Stimulated activated CD4-positive, alpha-beta T cell treated with anti-CD3 and anti-CD28 coated beads, Interleukin-4, amount 100 ng/mL, for 1 hour (primary cell): ENCODE data around the gene FGFRL1.
"Not testable (repeated sequence)": the region's sequence is repeated elsewhere in the genome, so short reads cannot be mapped to it uniquely, and the experiment has no call there.

ENCODE experiments used
- DNase-seq: peaks from one replicate; pipeline ENCODE4 v3.0.0-alpha.2; 2020

FGFRL1 gene

DNA sequence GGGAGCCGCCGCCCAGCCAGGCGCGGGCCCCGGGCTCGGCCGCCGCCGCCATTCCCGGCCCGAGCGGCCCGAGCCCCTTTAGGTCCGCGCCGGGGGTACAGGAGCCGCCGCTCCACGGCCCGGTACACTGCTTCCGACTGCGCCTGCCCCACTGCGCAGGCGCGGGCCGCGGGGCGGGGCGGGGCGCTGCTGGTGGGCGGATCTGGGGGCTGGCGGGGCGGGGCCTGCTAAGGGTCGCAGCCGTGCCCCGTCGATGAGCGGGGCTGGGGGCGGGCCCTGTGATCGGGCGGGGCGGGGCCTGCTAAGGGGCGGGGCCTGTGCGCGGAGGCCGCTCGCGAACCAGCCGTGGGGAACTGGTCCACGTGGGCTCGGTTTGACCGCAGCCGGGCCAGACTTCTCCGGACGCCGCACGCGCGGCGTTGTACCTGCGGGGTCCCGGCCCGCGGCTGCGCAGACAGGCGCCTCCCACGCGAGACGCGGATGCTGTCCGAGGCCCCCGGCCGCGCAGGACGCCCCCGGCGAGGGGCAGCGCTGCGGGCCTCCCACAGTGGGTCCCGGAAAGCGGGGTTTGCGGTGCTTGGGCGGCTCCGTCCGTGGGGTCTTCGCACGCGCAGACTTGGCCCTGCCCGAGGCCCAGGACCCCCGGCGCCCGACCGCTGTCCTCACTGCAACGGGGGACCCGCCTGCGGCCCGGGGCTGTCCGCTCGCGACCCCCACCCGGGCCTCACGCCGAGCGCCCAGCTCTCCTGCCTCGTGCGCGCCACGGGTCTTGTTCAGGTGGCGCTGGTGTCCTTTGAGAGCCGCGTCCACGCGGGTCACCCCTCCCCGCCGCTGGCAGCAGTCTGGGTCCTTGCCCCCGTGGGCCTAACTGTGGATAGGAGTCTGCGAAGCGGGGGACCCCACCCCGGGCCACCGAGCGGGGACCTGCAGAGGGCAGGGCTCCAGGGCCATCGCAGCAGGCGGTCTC is 37.7 kb upstream of the FGFRL1 start, which contains the start of gene DGKQ:
Gene DGKQ, minus strand, starts transcription at position 139 of the 967 bp plus-strand sequence. Its CDS starts 87 bp downstream, at position 52.
- peak; percentile 87 for DNase-seq

DNA sequence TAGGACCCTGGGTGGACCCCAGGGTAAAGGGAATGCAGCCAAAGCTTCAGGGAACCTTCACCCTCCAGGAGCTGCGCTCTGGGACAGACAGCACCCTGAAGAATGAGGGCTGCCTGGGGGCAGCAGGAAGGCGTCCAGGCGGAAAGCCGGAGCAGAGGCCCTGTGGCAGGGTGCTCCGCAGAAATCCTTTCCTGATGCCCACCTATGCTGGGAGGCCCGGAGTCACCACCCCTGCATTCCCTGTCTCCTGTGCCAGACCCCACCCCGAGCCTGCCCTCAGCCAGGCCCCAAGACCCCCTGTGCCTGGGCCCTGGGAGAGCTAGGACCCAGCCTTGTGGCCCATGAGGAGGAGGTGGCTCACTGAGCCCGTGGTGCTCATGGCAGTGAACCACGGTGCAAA is 36.8 kb upstream of the FGFRL1 start:
- DNase-seq = no peak

DNA sequence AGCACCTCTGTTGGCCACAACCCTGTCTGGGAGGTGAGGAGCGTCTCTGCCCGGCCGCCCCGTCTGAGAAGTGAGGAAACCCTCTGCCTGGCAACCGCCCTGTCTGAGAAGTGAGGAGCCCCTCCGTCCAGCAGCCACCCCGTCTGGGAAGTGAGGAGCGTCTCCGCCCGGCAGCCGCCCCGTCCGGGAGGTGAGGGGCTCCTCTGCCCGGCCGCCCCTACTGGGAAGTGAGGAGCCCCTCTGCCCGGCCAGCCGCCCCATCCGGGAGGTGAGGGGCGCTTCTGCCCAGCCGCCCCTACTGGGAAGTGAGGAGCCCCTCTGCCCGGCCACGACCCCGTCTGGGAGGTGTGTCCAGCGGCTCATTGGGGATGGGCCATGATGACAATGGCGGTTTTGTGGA is 35.4 kb upstream of the FGFRL1 start:
- DNase-seq = not testable (repeated sequence)

- no peak for DNase-seq
Measured at GRCh38 chr4:978957-979701, 32.3 kb upstream of the FGFRL1 start.

- DNase-seq = no peak
Measured at GRCh38 chr4:982291-982690, 29.1 kb upstream of the FGFRL1 start.

- no peak for DNase-seq
Measured at GRCh38 chr4:982814-983213, 28.6 kb upstream of the FGFRL1 start.

- DNase-seq = no peak
Measured at GRCh38 chr4:984336-985054, 26.9 kb upstream of the FGFRL1 start.

DNA sequence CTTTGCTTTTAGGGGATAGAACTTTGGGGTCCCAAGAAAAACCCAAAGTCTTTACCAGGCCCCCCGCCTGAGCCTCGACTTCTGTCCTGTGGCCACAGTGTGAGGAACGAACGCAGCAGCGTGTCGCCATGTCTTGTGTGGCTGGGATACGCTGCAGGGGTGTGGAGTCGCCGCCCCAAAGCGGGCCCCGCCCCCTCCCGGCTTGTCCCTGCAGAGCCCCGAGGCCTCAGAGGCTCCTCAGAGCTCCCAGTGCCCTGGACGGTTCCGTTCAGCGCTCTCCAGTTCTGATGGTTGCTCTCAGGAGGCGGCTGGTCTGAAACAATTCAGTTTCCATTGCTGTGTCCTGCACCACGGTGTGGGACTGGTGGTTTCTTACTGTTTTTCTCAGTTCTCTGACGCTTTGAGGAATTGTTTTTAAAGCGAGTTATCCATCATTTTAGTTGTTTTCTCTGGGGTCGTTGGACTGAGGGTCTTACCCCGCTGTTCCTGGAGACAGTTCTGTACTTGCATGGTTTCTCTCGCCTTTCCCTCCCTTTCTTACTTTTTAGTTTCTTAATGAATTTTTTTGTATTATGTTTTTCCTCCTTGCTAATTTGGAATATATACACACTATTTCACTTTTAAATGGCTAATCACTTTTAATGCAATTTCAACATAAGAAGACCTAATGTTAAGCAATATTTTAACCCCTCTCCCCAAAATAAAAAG is 26.1 kb upstream of the FGFRL1 start:
- DNase-seq = peak; percentile 81

DNA sequence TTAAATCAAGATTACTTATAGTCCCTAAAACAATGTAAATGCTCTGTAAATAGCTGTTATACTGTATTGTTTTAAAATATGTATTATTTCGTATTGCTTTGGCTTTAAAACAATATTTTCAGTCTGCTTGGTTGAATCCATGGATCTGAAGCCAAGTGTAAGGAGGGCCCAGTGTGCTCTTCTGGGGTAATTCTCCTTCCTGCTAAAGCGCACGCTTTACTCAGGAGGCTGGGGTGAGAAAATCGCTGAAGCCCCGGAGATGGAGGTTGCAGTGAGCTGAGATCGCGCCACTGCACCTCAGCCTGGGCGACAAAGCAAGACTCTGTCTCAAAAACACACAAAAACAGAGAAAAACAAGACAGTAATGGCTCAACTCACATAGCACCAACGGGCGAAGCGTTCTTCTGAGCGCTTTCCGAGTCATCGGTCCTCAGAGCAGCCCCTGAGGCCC is 25.0 kb upstream of the FGFRL1 start:
- DNase-seq = no peak

- peak; percentile 85 for DNase-seq
Measured at GRCh38 chr4:986879-987623, 24.4 kb upstream of the FGFRL1 start, which contains the start of gene IDUA. IDUA (plus strand) TSS chr4:987044; CDS start chr4:987085, 41 bp downstream.

DNA sequence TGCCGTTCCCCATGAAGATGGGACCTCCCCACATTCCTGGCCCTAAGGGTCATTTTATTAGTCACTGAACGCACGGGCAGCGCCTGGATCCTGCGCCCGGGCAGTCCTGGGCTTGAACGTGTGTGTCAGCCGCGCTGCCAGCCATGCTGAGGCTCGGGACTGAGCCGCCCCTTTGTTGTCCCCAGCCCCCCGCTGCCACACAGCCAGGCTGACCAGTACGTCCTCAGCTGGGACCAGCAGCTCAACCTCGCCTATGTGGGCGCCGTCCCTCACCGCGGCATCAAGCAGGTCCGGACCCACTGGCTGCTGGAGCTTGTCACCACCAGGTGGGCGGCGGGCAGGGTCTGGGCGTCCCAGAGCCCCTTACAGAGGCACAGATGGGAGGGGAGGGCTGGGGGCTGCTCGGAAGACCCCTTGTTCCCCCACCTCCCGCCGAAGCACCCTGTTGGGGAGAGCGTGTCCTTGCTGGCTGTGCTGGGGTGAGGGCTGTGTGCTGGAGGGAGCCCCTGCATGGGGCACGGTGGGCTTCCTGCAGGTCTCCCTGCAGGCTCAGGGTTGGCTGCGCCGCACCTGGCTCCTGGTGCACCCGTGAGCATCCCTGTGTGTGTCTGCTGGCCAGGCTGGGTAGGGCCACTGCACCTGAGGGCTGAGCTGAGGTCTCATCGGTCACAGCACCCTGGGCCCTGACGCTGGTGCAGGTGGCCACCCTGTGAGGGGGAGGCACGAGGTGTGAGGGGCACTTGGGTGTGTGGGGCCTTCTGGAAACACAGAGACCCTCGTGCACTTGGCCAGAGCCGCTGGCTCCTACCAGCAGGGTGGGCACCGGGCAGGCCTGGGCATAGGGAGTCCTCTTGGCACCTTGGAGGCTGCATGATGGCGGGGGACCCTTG is 23.6 kb upstream of the FGFRL1 start:
- DNase-seq = no peak

DNA sequence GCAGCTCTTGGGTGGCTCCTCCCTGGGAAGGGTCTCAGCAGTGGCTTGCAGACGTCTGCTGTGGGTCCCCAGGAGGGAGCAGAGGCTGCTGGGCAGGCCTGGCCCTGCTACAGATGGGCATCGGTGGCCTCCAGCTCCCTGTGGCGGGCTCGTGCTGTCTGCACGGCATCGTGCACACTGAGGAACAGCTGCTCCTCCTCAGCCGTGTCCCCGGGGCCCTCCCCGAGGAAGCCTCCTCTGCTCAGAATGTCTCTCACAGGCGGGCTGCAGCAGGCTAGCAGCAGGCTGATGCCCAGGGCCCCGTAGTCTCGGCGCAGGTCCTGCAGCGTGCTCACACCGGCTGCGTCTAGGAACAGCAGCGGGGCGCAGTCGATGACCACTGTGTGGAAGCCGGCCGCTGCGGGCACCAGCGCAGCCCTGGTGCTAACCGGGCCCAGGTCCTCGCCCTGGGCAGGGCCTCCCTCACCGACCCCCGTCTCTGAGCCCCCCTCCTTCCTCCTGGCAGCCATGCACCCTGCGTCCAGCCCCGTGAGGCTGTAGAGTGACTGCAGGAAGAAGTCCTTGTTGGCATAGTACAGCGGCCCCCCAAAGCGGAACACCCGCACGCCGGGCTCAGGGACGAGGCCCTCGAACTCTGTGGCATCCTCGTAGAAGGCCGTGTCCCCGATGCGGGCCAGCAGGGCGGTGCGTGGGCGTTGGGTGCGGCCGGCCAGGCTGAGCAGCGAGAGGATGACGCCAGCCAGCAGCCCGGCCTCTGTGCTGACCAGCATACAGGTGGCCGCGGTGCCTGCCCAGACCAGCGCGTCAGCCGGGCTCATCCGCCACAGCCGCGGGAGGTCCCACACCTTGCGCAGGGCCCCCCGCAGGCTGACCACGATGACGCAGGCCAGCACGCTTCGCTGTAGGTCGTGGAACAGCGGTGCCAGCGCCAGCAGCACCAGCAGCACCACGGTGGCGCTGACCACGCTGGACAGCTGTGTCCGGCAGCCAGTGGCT is 22.4 kb upstream of the FGFRL1 start:
- DNase-seq = no peak

GRCh38 chr4:989722-990471 is 21.5 kb upstream of the FGFRL1 start:
- DNase-seq = no peak

- no peak for DNase-seq
Measured at GRCh38 chr4:990746-991367, 20.6 kb upstream of the FGFRL1 start.

- DNase-seq = no peak
Measured at GRCh38 chr4:991451-992296, 19.8 kb upstream of the FGFRL1 start.

DNA sequence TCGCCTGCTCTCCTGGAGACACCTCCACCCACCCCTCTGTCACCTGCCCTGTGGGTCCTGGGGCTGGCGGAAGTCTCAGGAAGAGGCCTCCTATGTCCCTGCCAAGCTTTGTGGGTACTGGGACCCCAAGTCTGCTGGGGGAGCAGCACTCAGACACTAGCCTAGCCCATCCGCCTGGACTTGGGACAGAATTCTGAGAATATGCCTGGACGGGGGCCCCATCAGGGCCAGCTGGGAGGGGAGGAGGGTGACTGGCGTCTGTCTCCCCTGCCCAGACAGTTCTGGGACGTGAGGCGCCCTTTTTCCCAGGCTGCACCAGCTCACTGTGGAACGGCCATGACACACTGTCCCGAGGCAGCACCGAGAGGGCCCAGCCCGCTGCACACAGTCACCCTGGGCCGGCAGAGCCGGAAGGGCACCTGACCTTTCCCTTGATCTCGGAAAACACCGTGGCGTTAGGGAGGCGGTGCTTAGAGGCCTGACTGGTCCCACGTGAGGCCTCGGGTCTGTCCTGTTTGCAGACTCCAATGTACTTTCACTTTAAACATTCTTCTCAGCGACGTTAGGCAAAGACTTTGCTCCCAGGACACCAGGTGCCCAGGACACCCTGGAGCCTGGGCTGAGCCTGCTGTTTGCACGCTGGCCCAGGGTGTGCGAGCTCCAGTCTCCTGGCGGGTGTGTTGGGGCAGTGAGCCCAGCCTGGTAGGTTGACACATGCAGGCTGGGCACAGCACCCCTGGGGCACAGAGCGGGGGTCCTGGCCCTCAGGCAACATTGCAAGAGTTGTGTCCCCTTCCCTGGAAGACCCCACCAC is 18.9 kb upstream of the FGFRL1 start:
- no peak for DNase-seq
